HUES64 (cell line): Measurements from ENCODE around the gene FOXA3. TPM values are rescaled to one million over a fixed set of nuclear protein-coding genes. Genes with fewer than 3 reads are reported as not detected.

Experiments used
- H3K27ac ChIP-seq: 2 replicates; pipeline ENCODE4 v1.7.0; 2013; ENCODE audit warnings: low read depth, low read length, inconsistent platforms
- H3K27me3 ChIP-seq: 2 replicates; pipeline ENCODE4 v1.6.1; 2013; ENCODE audit warnings: mild to moderate bottlenecking, low read length; ENCODE audit not compliant: insufficient read depth
- H3K36me3 ChIP-seq: 2 replicates; pipeline ENCODE4 v1.6.1; 2013; ENCODE audit warnings: mild to moderate bottlenecking, low read length; ENCODE audit not compliant: insufficient read depth
- H3K4me1 ChIP-seq: 2 replicates; pipeline ENCODE4 v1.6.1; 2013; ENCODE audit warnings: mild to moderate bottlenecking, low read length, moderate library complexity; ENCODE audit not compliant: insufficient read depth
- H3K4me3 ChIP-seq: 2 replicates; pipeline ENCODE4 v1.5.1; 2013; ENCODE audit warnings: mild to moderate bottlenecking, low read length, moderate library complexity
- H3K9ac ChIP-seq: 2 replicates; pipeline ENCODE4 v1.6.1; 2013; ENCODE audit warnings: mild to moderate bottlenecking, low read depth, low read length
- H3K9me3 ChIP-seq: 2 replicates; pipeline ENCODE4 v1.6.1; 2013; ENCODE audit warnings: low read depth, low read length; ENCODE audit not compliant: insufficient read depth
- WGBS: fragments of 150-250, 120-280 bp; methylation state at CpG from one replicate; pipeline ENCODE4 v1.1.7; 2013; ENCODE audit warnings: missing lambda C conversion rate; 5-methylcytosine and 5-hydroxymethylcytosine counted together
- polyA plus RNA-seq, 2 experiments: library from polyadenylated mRNA; stranded (reverse); fragments of 50-300 nt; gene quantifications; one replicate each; pipeline ENCODE4 v1.2.3, GENCODE V29; 2013

Gene FOXA3
- polyA plus RNA-seq (2013, experiment 1 of 2) = 10.9 TPM
- polyA plus RNA-seq (2013, experiment 2 of 2) = 11.9 TPM

GRCh38 chr19:45863840-45864628, at the start of gene FOXA3:
FOXA3 (plus strand) TSS chr19:45864326; CDS start chr19:45864457, 131 bp downstream.
- peaks cover 3% of the 10 kb centered on the region; the same call in 1 of the 2 replicates for H3K27me3 ChIP-seq
- H3K4me1 ChIP-seq = peaks cover 14% of the 10 kb centered on the region; the same call in 1 of the 2 replicates
- peak within 1 kb of the TSS; percentile 63 for H3K27ac ChIP-seq
- peaks cover 19% of the 10 kb centered on the region for H3K36me3 ChIP-seq
- peak within 1 kb of the TSS; percentile 67 for H3K4me3 ChIP-seq
- under 1% methylated on average over 71 of the region's 71 CpGs for WGBS
- H3K9me3 ChIP-seq = no peaks in the 10 kb centered on the region
- peak within 1 kb of the TSS; percentile 86 for H3K9ac ChIP-seq

- Histone ChIP-seq H3K4me1 (peaks cover 17% of the 10 kb centered on the region), H3K9me3 (no peaks in the 10 kb centered on the region), H3K36me3 (peaks cover 4% of the 10 kb centered on the region), H3K27ac (peak within 1 kb of the TSS; percentile 93), H3K27me3 (no peaks in the 10 kb centered on the region), H3K9ac (peak within 1 kb of the TSS; percentile 80), H3K4me3 (peak within 1 kb of the TSS; percentile 68)
- WGBS = 13% methylated on average over 40 of the region's 40 CpGs
Measured at GRCh38 chr19:45814851-45815480, 49.2 kb upstream of the FOXA3 start, which contains the start of gene RSPH6A. RSPH6A (minus strand) TSS chr19:45815308; CDS start chr19:45815176, 132 bp downstream.

GRCh38 chr19:45815481-45816216, 48.5 kb upstream of the FOXA3 start:
- Histone ChIP-seq H3K9ac (peak overlapping the region; percentile 80), H3K4me1 (peaks cover 17% of the 10 kb centered on the region), H3K4me3 (peak overlapping the region; percentile 68), H3K27ac (peak overlapping the region; percentile 93), H3K27me3 (no peaks in the 10 kb centered on the region), H3K36me3 (peaks cover 11% of the 10 kb centered on the region), H3K9me3 (no peaks in the 10 kb centered on the region)
- under 1% methylated on average over 39 of the region's 44 CpGs for WGBS

GRCh38 chr19:45816236-45817009, 47.7 kb upstream of the FOXA3 start:
- Histone ChIP-seq H3K27me3 (no peaks in the 10 kb centered on the region), H3K4me3 (peak overlapping the region; percentile 68), H3K27ac (peak overlapping the region; percentile 93), H3K9me3 (no peaks in the 10 kb centered on the region), H3K9ac (peak overlapping the region; percentile 67), H3K4me1 (peaks cover 17% of the 10 kb centered on the region), H3K36me3 (peaks cover 17% of the 10 kb centered on the region)
- 25% methylated on average over 16 of the region's 18 CpGs for WGBS

- Histone ChIP-seq H3K4me3 (peak overlapping the region; percentile 68), H3K27ac (peak overlapping the region; percentile 93), H3K9me3 (no peaks in the 10 kb centered on the region), H3K9ac (peak overlapping the region; percentile 67), H3K27me3 (no peaks in the 10 kb centered on the region), H3K36me3 (peaks cover 23% of the 10 kb centered on the region), H3K4me1 (peaks cover 17% of the 10 kb centered on the region)
- WGBS = 20% methylated on average over 22 of the region's 24 CpGs
Measured at GRCh38 chr19:45817010-45817724, 47.0 kb upstream of the FOXA3 start.

GRCh38 chr19:45817725-45818301, 46.3 kb upstream of the FOXA3 start:
- peaks cover 30% of the 10 kb centered on the region for H3K36me3 ChIP-seq

GRCh38 chr19:45819769-45820168, 44.4 kb upstream of the FOXA3 start:
- WGBS = 93% methylated on average over 6 of the region's 6 CpGs
- H3K4me3 ChIP-seq = no peak overlapping the region
- peaks cover 47% of the 10 kb centered on the region for H3K36me3 ChIP-seq
- no peaks in the 10 kb centered on the region for H3K9me3 ChIP-seq
- no peak overlapping the region for H3K27ac ChIP-seq
- H3K4me1 ChIP-seq = peaks cover 14% of the 10 kb centered on the region
- H3K27me3 ChIP-seq = no peaks in the 10 kb centered on the region
- 0 out of 2 replicates have a peak overlapping the region, but pooled peaks have one; percentile 12 for H3K9ac ChIP-seq

More at GRCh38 chr19:45817725-45818301, 46.3 kb upstream of the FOXA3 start:
- Histone ChIP-seq H3K4me3 (no peak overlapping the region), H3K27ac (peak overlapping the region; percentile 54), H3K4me1 (peaks cover 17% of the 10 kb centered on the region), H3K9me3 (no peaks in the 10 kb centered on the region), H3K9ac (0 out of 2 replicates have a peak overlapping the region, but pooled peaks have one; percentile 5), H3K27me3 (no peaks in the 10 kb centered on the region)
- 64% methylated on average over 19 of the region's 19 CpGs for WGBS

- Histone ChIP-seq H3K9ac (no peak overlapping the region), H3K4me1 (peaks cover 10% of the 10 kb centered on the region), H3K4me3 (no peak overlapping the region), H3K9me3 (no peaks in the 10 kb centered on the region), H3K27ac (no peak overlapping the region), H3K36me3 (peaks cover 55% of the 10 kb centered on the region), H3K27me3 (no peaks in the 10 kb centered on the region)
- WGBS = 91% methylated on average over 19 of the region's 20 CpGs
Measured at GRCh38 chr19:45820413-45821102, 43.6 kb upstream of the FOXA3 start.

- H3K4me1 ChIP-seq = peaks cover 10% of the 10 kb centered on the region
- H3K9me3 ChIP-seq = no peaks in the 10 kb centered on the region
- no peaks in the 10 kb centered on the region for H3K27me3 ChIP-seq
- no peak overlapping the region for H3K27ac ChIP-seq
- no peak overlapping the region for H3K4me3 ChIP-seq
- peaks cover 61% of the 10 kb centered on the region for H3K36me3 ChIP-seq
- H3K9ac ChIP-seq = no peak overlapping the region
- WGBS = 90% methylated on average over 8 of the region's 8 CpGs
Measured at GRCh38 chr19:45821103-45821521, 43.0 kb upstream of the FOXA3 start.
